NCI-H774 (cell line): ENCODE data around the gene HABP2.

Experiments
- DNase-seq: peaks from one replicate; lab custom pipeline; 2025; lab: John Stamatoyannopoulos, UW

HABP2 gene

GRCh38 chr10:113557903-113558321 is 5.1 kb downstream of the HABP2 start:
- DNase-seq: no peak

DNA sequence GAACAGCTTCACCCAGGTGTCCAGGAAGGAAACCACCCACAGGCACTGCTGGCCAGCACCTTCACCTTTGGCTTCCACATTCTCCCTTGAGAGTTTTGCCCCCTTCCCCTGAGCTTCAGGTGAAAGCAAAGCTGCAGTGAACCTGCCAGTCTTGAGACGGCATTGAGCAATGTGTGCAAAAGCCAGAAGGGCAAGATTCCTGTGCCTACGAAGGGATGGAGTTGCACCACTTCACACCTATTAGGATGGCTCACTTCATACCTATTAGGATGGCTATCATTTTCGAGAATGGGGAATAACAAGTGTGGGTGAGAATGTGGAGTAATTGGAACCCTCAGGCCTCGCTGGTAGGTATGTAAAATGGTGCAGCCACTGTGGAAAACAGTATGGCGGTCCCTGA is 7.2 kb downstream of the HABP2 start:
- no peak for DNase-seq

DNA sequence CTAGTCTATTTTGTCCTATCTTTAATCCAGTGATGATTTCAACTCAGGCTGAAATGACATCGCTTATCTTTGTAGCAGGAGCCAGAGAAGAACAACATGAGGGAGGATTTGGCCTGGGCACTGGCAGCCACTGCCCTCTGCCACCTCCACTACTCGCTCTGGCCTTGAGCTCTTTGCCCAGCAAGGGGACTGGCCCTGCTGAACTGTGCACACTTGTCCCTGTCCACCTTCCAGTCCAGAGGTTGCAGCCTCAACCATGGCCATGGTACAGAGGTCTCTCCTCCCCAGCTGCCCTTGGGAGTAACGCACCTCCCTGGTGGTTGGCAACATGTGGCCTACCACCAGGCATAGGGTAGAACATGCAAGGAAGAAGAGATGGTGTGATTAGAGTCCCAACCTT is 8.4 kb downstream of the HABP2 start:
- DNase-seq: no peak

DNA sequence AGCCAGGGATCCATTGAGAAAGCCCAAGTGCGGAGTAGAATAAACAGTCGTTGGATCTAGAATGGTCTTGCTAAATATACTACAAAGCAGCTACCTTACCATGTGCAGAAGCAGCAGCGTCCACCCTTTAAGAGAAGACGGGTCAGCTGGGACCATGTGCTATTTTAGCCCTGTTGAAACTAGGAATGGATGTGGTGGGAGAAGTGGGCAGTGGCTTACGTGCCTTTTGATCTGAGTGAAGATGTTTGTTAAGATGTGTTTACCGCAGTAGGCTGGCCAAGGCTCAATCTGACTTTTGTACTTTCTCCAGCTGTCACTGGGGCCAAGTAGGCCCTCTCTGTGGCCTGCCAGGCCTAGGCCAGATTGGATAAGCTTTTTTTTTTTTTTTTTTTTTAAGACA is 9.2 kb downstream of the HABP2 start:
- no peak for DNase-seq

DNA sequence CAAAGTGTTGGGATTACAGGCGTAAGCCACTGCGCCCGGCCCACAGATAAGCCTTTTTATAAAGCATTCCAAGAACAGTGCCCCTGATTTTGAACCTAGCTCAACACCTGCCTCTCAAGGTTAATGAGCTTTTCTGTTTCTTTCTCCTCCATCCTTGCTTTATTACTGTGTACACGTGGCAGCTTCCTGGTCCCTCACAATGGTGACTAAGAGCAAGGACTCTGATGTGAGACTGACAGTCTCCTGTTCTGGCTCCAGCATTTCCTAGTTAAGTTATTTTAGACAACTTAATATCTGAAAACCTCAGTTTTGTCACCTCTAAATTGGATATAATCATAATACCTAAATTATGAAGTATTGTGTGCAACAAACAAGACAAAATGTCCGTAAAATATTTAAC is 9.9 kb downstream of the HABP2 start:
- no peak for DNase-seq

DNA sequence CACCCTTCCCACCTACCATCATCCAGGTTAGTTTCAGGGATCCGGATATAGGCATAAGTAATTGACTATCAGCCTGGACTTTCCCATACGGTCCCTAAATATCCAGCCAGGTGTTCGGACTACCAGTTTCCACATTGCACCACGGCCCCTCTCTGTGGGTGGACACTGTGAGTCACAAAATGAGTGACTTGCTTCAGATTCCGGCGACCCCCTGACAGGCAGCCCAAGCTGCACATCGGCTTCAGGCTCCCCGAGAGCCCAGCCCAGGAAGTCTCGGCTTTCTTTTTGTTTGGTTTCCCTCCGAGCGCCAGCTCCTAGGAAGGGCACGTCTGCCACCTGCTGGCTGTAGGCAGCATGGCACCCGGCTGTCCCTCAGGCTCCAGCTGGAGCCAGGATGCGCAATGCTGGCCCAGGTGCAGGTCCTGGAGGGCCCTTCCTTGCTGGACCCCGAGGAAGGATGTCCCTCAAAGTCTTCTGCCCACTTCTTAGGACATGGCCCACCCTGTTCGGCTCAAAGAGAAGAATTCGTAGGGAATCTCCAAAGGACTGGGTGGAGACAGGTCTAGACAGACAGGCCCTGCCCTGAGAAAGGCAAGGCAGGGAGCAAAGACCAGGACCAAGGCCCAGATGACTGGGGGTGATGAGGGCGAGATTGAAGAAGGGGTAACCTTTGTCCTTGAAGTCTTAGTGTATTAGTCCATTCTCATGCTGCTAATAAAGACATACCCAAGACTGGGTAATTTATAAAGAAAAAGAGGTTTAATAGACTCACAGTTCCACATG is 10.6 kb downstream of the HABP2 start:
- DNase-seq: peak; percentile 28

DNA sequence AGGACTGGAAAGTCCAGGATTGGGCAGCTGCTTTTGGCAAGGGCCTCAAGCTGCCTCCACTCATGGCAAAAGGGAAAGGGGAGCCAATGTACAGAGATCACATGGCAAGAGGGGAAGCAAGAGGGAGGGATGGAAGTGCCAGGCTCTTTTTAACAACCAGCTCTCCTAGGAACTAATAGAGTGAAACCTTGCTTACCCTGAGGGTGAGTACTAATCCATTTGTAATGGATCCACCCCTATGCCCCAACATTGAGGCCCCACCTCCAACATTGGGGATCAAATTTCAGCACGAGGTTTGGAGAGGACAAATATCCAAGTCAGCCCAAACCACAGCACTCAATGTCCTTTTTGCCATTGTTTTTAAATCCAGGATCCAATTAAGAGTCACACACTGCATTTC is 12.5 kb downstream of the HABP2 start:
- no peak for DNase-seq

- DNase-seq: no peak
Observed at GRCh38 chr10:113566888-113567287, 14.0 kb downstream of the HABP2 start.

DNA sequence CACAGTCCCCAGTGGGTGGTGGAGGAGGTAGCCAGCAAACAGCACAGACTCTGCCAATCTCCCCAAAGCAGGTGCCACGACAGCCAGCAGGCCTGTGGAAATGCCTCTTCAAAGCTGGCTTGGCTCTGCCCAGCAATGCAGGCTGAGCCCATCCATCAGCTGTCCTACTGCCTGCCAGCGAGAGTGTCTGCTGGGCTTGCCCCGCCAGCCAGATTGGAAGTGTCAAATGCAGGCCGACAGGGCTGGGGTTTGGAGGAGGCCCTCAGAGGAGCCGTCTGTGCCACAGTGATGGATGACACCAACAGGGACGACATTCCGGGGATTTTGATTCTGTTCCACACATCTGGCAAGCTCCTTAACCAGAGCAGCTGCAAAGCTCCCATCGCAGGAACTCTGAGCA is 16.7 kb downstream of the HABP2 start:
- DNase-seq: no peak

DNA sequence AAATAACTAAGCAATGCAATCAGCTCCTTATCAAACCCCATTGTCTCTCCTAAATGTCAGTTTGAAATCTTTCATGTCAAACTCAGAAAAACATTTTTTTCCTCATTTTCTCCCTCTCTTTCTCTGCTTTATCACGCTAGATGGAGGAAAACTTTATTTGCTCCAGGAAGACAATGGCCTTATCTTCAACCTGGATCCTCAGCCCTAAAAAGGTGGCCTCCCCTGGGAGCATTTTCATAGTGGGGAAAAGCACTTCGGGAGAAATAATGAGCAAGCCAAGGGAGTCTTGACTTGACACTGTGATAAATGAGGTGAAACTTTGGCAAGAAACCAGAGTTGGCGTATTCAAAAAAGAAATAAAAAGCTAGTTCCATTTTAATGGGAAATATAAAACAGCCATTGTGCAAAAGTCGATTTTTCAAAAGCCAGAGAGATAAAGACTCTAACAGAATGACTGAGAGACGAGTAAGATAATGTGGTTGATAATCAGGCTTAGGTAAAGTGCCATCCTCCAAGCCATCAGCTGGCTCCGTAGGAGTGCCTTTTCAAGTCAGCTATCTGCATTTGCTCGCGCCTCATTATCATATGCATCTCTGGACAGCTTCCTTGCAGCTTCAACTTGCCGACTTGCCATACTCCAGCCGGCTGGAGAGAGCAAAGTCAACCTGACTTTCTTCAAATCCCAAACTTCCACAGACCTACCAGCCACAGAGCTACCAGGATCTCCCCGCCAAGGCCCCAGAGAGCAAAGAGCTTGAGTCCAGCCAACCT is 19.9 kb downstream of the HABP2 start:
- DNase-seq: no peak

DNA sequence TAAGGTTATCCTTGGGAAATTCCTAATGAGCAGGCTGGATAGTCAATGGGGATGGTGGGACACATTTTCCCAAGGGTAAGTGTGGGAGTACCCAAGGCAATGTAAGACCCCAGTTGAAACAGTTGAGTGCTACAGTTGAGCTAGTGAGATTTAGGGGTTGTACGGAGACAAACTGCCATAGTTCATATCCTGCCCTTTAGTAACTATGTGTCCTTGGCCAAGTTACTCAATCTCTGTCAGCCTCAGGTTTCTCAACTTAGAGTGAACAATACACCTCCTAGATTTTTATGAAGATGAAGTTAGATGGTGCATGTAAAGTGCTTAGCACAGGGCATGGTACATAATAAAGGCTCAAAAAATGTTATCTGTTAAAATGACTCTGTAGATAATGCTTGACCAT is 20.5 kb downstream of the HABP2 start:
- DNase-seq: no peak

DNA sequence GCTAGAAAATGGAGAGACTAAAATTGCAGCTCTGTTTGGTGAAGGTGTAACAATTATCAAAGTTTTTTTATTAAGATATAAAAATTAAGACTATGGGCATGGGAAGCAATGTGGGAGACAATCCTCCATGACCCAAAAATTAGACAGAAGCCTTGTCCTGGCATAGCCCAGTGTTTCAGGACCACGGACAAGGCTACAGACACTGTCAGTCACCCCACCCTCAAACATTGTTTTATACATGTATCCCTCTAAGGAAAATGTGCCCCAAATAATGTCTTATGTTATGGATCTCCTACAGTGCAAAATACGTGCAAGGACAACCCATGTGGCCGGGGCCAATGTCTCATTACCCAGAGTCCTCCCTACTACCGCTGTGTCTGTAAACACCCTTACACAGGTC is 24.0 kb downstream of the HABP2 start:
- no peak for DNase-seq

DNA sequence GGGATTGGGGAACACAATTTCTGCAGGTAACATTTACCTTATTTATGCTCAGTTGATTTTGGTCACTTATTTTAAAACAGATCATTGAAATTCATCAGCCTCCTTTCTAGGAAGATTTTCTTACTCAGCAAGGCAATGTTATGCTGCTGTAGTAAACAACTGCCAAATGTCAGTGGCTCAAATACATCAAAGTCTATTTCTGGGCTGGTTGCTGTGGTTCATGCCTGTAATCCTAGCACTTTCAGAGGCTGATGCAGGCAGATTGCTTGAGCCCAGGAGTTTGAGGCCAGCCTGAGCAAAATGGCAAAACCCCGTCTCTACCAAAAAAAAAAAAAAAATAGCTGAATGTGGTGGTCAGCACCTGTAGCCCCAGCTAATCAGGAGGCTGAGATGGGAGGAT is 25.9 kb downstream of the HABP2 start:
- DNase-seq: no peak

DNA sequence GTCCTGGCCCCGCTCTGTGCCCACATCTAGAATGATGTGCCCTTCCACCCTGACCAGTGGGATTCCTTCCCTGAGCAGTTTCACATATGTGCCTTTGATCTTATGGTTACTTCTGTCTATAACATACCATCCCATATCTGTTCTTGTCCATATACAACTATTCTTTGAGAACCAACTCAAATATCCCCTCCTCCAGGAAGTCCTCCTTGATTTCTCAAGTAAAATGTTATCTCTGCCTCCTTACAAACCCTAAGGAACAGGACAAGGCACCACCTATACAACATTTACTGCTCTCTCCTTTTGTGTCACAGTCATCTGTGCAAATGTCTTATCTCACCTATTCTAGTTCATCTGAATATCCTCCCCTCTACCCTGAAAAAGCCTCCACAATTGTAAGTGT is 28.2 kb downstream of the HABP2 start:
- no peak for DNase-seq

- DNase-seq: no peak
Observed at GRCh38 chr10:113583571-113583970, 30.7 kb downstream of the HABP2 start.

DNA sequence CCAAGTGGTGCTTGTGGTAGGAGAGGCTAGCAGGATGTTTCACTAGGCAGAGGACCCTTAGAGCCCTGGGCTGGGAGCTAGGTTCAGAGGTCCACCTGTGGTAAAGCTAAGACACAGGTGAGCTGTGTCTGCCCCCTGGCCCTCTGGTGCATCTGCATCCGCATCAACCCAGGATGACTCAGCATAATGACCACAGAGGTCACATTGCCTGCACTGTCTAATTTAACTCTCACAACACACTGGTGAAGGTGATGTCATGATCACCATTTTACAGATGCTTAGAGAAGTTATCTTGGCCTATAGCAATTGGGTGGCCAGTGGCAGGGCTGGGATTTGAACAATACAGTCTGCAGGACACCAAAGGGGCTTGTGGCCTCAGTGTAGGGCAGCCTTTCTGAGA is 33.1 kb downstream of the HABP2 start:
- DNase-seq: no peak

- DNase-seq: no peak
Observed at GRCh38 chr10:113589201-113589770, 36.4 kb downstream of the HABP2 start.

DNA sequence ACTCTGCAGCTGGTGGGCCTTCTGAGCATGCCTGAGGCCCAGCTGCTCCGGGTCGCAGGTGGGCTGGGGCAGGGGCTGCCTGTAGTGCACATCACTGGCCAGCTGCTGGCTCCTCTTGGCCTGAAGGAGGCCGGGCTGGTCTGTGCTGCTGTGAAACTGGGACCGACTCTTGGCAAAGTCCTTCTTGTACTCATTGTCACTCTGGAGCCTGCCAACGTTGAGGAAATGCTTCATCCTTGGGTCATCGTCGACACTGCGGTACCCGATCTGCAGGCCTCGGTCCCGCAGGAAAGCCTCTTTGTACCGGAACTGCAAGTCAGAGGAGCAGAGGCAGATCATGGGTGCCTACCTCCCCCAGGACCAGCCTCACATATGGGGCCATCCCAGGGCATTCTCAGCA is 37.7 kb downstream of the HABP2 start:
- DNase-seq: no peak

DNA sequence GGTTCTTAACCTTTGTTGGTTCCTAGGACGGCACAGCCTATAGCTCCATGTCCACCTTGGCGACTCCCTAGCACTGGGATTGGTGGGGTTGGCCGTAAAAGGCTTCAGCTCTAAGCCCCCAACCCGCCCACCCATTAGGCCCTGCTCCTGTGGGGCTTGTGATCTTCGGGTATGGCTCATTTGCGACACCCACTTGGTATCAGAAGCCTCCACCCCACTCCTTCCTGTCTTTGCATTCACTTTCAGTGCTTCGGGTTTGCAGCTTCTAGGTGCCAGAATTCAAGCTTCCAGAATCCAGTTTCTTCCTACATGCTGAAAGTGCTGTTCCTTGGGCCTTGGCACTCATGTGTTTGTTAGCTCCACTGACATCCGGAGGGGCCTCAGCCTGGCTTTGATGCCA is 39.5 kb downstream of the HABP2 start:
- DNase-seq: no peak

GRCh38 chr10:113594652-113595051 is 41.8 kb downstream of the HABP2 start:
- no peak for DNase-seq

DNA sequence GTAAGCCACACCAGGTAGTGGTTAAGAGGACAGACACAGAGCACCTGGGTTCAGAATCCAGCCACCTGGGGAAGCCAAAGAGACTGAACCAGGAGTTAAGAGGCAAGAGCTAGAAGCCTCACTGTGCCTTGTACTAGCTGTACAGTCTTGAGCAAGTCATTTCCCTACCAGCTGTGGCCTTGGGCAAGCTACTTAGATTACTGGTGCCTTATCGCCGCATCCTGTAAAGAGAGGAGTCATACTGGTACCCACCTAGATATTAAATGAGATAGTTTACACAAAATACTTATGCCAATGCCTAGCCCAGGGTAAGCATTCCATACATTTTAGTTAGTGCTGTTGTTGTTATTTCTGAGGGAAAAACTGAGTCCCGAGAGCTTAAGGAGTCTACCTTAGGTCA is 47.7 kb downstream of the HABP2 start:
- DNase-seq: no peak

DNA sequence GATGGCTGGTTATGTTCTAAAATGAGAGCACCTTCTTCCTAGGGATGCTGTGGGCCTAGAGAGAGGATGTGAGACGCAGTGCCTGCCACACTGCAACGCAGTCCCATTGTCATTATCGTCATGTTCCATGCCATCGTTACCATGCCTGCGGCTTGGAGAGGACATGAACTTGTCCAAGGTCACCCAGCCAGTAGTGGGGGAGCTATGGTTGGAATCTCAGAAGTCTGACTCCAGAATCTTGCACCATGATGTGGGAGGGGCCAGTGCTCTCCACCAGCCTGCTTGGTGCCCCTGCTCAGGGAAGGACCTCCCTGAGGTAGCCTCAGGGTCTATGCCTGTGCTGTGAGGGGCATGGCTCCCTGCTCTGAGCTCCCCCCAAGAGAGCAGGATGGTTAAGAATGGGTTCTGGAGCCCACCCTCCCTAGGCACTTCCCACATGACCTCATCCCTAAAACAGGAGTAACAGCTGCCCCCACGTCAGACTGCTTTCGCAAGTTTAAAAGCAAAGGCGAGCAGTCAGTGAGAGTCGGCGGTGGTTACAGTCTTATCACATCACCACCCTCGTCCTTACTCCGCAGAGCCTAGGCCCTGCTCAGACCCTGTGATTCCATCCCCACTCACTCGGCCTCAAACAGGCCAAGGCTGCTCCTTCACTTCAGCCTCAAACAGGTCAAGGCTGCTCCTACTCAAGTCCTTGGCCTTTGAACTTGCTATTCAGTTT is 50.4 kb downstream of the HABP2 start:
- no peak for DNase-seq

DNA sequence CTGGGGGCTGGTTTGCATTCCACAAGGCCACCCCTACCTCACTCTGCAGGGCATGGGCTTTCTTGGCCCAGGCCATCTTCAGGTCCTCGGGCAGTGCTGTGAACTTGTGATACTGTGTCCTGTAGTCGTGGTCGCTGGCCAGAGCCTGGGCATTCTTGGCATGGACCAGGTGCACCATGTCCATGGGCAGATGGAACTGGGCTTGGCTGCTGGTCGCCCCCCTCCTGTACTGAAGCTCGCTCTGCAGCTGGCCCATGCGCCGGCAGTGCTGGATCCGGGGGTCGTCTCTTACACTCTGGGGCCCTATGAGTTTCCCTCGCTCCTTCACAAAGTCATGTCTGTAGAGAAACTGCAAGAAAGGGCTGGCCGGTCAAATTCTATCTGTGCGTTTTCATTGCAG is 51.7 kb downstream of the HABP2 start:
- DNase-seq: no peak
